RWPE2 (cell line): ENCODE results near the gene CORO2A.

ENCODE experiments used
- ATAC-seq: fragments of 200-7000 bp; cut with Tn5 transposase; 3 replicates; pipeline ENCODE4 v1.9.1; 2021; ENCODE audit warnings: low read depth
- DNase-seq: peaks from one replicate; pipeline ENCODE4 v3.0.0-alpha.2; 2020; ENCODE audit warnings: low spot score
- H3K27ac ChIP-seq: fragments of 450-650 bp; 2 replicates; pipeline ENCODE4 v1.5.1; 2017; ENCODE audit warnings: mild to moderate bottlenecking; ENCODE audit not compliant: poor library complexity, severe bottlenecking
- H3K27me3 ChIP-seq: fragments of 250-450 bp; sonication (Bioruptor Pico); 2 replicates; pipeline ENCODE4 v1.5.1; 2021; ENCODE audit warnings: mild to moderate bottlenecking, moderate library complexity; ENCODE audit not compliant: insufficient read depth, poor library complexity, severe bottlenecking
- H3K36me3 ChIP-seq: fragments of 250-450 bp; sonication (Bioruptor Pico); 2 replicates; pipeline ENCODE4 v1.5.1; 2020; ENCODE audit warnings: low read depth, mild to moderate bottlenecking, moderate library complexity
- H3K4me1 ChIP-seq: fragments of 250-450 bp; sonication (Bioruptor Pico); 2 replicates; pipeline ENCODE4 v1.5.1; 2021; ENCODE audit warnings: mild to moderate bottlenecking, moderate library complexity; ENCODE audit not compliant: insufficient read depth, poor library complexity, severe bottlenecking
- H3K4me3 ChIP-seq: fragments of 250-450 bp; sonication (Bioruptor Pico); 2 replicates; pipeline ENCODE4 v1.5.1; 2021; ENCODE audit warnings: mild to moderate bottlenecking, moderate library complexity; ENCODE audit not compliant: severe bottlenecking
- H3K9me3 ChIP-seq: fragments of 250-450 bp; sonication (Bioruptor Pico); 2 replicates; pipeline ENCODE4 v1.5.1; 2021; ENCODE audit warnings: mild to moderate bottlenecking, moderate library complexity; ENCODE audit not compliant: severe bottlenecking
- TF ChIP-seq, protein P1 (sequence below): fragments of 450-650 bp; IDR thresholded peaks from one replicate; pipeline ENCODE4 v1.5.1; 2017; ENCODE audit warnings: mild to moderate bottlenecking, moderate library complexity; ENCODE audit not compliant: poor library complexity, severe bottlenecking

The CORO2A gene

DNA sequence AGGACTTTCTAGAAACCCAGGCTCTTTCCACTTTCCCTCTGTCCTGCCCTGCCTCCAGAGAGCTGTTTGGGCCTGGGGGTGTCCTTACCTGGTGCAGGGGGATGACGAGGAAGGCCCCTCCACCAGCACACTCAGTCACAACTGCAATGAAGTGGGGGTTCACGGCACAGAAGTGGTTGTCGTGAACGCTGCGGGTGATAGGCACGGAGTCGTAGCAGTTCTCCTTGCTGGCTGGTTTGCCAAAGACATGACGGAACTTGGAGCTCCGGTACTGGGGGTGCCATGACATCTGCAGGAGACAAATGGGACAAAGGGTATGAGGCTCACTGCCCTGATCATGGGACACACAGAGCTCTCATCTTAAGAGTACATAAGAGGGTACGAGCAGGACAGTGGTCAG is 35.1 kb downstream of the CORO2A start:
- TF ChIP-seq, protein P1, sequence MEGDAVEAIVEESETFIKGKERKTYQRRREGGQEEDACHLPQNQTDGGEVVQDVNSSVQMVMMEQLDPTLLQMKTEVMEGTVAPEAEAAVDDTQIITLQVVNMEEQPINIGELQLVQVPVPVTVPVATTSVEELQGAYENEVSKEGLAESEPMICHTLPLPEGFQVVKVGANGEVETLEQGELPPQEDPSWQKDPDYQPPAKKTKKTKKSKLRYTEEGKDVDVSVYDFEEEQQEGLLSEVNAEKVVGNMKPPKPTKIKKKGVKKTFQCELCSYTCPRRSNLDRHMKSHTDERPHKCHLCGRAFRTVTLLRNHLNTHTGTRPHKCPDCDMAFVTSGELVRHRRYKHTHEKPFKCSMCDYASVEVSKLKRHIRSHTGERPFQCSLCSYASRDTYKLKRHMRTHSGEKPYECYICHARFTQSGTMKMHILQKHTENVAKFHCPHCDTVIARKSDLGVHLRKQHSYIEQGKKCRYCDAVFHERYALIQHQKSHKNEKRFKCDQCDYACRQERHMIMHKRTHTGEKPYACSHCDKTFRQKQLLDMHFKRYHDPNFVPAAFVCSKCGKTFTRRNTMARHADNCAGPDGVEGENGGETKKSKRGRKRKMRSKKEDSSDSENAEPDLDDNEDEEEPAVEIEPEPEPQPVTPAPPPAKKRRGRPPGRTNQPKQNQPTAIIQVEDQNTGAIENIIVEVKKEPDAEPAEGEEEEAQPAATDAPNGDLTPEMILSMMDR: no peak
- no peaks in the 10 kb centered on the region for H3K9me3 ChIP-seq
- no peak overlapping the region for H3K27ac ChIP-seq
- H3K36me3 ChIP-seq: peaks cover 41% of the 10 kb centered on the region
- H3K4me3 ChIP-seq: no peak overlapping the region
- ATAC-seq (no peak), DNase-seq (no peak)
- H3K27me3 ChIP-seq: no peaks in the 10 kb centered on the region
- H3K4me1 ChIP-seq: peaks cover 6% of the 10 kb centered on the region

DNA sequence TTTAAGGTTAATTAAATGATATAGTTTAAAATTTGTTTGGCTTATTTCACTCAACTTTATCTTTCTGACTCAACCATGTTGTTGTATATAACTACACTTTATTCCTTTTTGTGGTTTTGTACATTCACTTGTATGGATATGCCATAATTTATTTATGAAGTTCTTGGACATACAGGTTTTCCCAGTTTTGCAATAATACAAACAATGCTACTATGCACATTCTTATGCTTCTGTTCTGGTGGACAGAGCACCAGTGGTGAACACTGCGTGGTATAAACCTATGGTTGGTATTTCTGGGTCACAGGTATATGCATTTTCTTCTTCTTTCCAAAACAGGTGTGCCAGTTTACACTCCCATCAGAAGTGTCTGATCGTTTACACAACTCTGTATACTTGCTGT is 37.8 kb downstream of the CORO2A start:
- no peak overlapping the region for H3K4me3 ChIP-seq
- no peaks in the 10 kb centered on the region for H3K27me3 ChIP-seq
- H3K27ac ChIP-seq: no peak overlapping the region
- H3K4me1 ChIP-seq: peaks cover 3% of the 10 kb centered on the region
- ATAC-seq (no peak; the same call in 2 of the 3 replicates), DNase-seq (no peak)
- no peaks in the 10 kb centered on the region for H3K9me3 ChIP-seq
- H3K36me3 ChIP-seq: peaks cover 49% of the 10 kb centered on the region
- TF ChIP-seq, protein P1: no peak

DNA sequence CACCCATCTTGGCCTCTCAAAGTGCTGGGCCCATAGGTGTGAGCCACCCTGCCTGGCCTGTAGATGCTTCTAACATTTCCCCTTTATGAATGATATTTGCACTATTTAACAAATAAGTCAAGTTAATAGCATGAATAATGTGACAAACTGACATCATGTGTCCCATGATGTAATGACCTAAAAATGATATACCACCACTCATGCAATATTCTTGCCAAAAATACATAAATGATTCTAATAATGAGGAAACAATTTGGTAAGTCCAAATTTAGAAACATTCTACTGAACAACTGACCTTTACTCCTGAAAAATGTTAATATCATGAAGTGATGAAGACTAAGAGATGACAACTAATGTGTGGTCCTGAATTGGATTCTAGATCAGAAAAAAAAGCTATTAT is 39.9 kb downstream of the CORO2A start:
- no peak for DNase-seq
- no peaks in the 10 kb centered on the region for H3K9me3 ChIP-seq
- TF ChIP-seq, protein P1: no peak
- peaks cover 59% of the 10 kb centered on the region for H3K36me3 ChIP-seq
- H3K4me3 ChIP-seq: no peak overlapping the region
- H3K4me1 ChIP-seq: peaks cover 6% of the 10 kb centered on the region
- no peak for ATAC-seq
- no peaks in the 10 kb centered on the region for H3K27me3 ChIP-seq
- no peak overlapping the region for H3K27ac ChIP-seq

DNA sequence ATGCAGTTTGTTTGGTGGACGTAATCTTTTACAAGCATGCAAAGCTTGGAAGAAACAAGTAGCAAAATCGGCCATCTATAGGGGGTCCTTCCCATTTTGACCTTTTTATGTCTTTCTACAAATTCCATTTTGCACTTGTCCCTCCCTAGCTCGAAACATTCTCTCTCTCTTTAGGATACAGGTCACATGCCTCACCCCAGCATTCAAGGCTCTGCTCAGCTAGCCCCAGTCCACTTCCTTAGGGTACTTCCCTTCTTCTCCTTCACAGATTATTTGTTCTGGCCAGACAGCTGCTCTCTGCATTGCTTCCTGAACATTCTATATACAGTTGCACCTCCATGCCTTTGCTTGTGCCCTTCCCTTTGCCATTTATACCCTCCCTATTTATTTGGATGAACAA is 41.7 kb downstream of the CORO2A start:
- Histone ChIP-seq H3K9me3 (no peaks in the 10 kb centered on the region), H3K27ac (no peak overlapping the region), H3K4me3 (no peak overlapping the region), H3K36me3 (peaks cover 51% of the 10 kb centered on the region), H3K27me3 (no peaks in the 10 kb centered on the region), H3K4me1 (peaks cover 24% of the 10 kb centered on the region)
- DNase-seq (no peak), ATAC-seq (no peak)
- TF ChIP-seq, protein P1: no peak

DNA sequence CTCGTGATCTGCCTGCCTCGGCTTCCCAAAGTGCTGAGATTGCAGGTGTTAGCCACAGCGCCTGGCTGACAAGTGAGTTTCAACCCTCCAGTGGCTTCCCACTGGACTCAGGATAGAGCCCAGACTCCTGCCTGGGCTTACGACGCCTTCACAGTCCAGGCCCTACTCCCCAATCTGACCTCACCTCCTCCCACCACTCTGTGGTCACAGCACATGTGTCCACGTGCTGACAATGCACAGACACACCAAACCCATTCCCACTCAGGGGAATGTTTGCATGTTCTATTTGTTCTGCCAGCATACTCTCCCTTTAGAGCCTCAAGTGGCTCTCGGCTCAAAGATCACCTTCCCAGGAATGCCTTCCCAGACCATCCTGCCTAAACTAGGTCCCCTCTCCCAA is 42.3 kb downstream of the CORO2A start:
- peaks cover 26% of the 10 kb centered on the region for H3K4me1 ChIP-seq
- H3K36me3 ChIP-seq: peaks cover 47% of the 10 kb centered on the region
- no peaks in the 10 kb centered on the region for H3K9me3 ChIP-seq
- no peak for DNase-seq
- no peaks in the 10 kb centered on the region for H3K27me3 ChIP-seq
- H3K4me3 ChIP-seq: no peak overlapping the region
- no peak overlapping the region for H3K27ac ChIP-seq
- no peak for ATAC-seq
- TF ChIP-seq, protein P1: no peak
